Natural killer cell (primary cell): Measurements from ENCODE around the gene PERM1. TPM values are rescaled to one million over a fixed set of nuclear protein-coding genes. Genes with fewer than 3 reads are reported as not detected.
"Not testable (repeated sequence)": the region's sequence is repeated elsewhere in the genome, so short reads cannot be mapped to it uniquely, and the experiment has no call there.

Experiments
- ATAC-seq, 3 donors: fragments of 150-1000 bp in 2 of 3; fragments of 200-7000 bp in 1 of 3; cut with Tn5 transposase; 1 replicate in 1 of 3; 2 replicates in 2 of 3; pipeline ENCODE4 v1.10.0; 2021; ENCODE audit warnings: mild to moderate bottlenecking in 2 of 3, moderate library complexity in 2 of 3
- DNase-seq, 2 donors: peaks; one replicate each; pipeline versions ENCODE4 v3.0.0 to v3.0.0-alpha.2; 2013 to 2021; ENCODE audit warnings: mixed read lengths in 1 of 2
- H3K27ac ChIP-seq: one replicate; pipeline ENCODE4 v1.5.1; 2013; ENCODE audit warnings: mild to moderate bottlenecking, low read length
- H3K27me3 ChIP-seq: one replicate; pipeline ENCODE4 v1.6.1; 2013; ENCODE audit warnings: low read length; ENCODE audit not compliant: control insufficient read depth, insufficient read depth
- H3K36me3 ChIP-seq: one replicate; pipeline ENCODE4 v1.6.1; 2013; ENCODE audit warnings: low read length; ENCODE audit not compliant: control insufficient read depth, insufficient read depth
- H3K4me1 ChIP-seq: one replicate; pipeline ENCODE4 v1.6.1; 2013; ENCODE audit warnings: low read length; ENCODE audit not compliant: control insufficient read depth, insufficient read depth
- H3K4me3 ChIP-seq: one replicate; pipeline ENCODE4 v1.5.1; 2013; ENCODE audit warnings: low read length
- H3K9me3 ChIP-seq: one replicate; pipeline ENCODE4 v1.6.1; 2013; ENCODE audit warnings: low read length; ENCODE audit not compliant: control insufficient read depth, insufficient read depth
- H3K27ac Mint-ChIP-seq, 2 donors: one replicate each; pipeline ENCODE4 v1.8.0; 2022; ENCODE audit warnings: mild to moderate bottlenecking in 2 of 2, mixed read lengths in 2 of 2, moderate library complexity in 1 of 2
- H3K27me3 Mint-ChIP-seq, 2 donors: one replicate each; pipeline ENCODE4 v1.8.0; 2022; ENCODE audit warnings: low read depth in 2 of 2, mixed read lengths in 2 of 2
- H3K36me3 Mint-ChIP-seq: one replicate; pipeline ENCODE4 v1.8.0; 2022; ENCODE audit warnings: mixed read lengths
- H3K4me1 Mint-ChIP-seq, 2 donors: one replicate each; pipeline ENCODE4 v1.8.0; 2022; ENCODE audit warnings: mixed read lengths in 2 of 2
- H3K4me3 Mint-ChIP-seq: one replicate; pipeline ENCODE4 v1.8.0; 2022; ENCODE audit warnings: mild to moderate bottlenecking, moderate library complexity, mixed read lengths
- H3K9me3 Mint-ChIP-seq, 2 donors: one replicate each; pipeline ENCODE4 v1.8.0; 2022; ENCODE audit warnings: mixed read lengths in 2 of 2
- CTCF ChIP-seq: fragments of 200-600 bp; IDR thresholded peaks from one replicate; pipeline ENCODE4 v1.8.0; 2022; ENCODE audit warnings: antibody characterized with exemption
- WGBS: methylation state at CpG from one replicate; pipeline ENCODE4 v1.1.7; 2013; ENCODE audit warnings: missing lambda C conversion rate; ENCODE audit not compliant: insufficient coverage; 5-methylcytosine and 5-hydroxymethylcytosine counted together
- intact Hi-C: fragments of 100-400 bp; cut with micrococcal nuclease; formaldehyde crosslinking; loops from one replicate; pipeline ENCODE4 v1.14.2; 2022
- total RNA-seq, 4 donors: library from RNA; stranded (reverse); fragments of 120-200 nt in 1 of 4; gene quantifications; one replicate each; pipeline versions ENCODE4 v1.2.3 to v1.2.4, GENCODE V29; 2013 to 2022

Gene PERM1
- total RNA-seq, 3 donors from 2014 or later (not counting 1 experiment from before 2014, with no cell fraction given), result not detected

- H3K9me3 ChIP-seq, result no peaks in the 10 kb centered on the region
- H3K27me3 ChIP-seq, result no peaks in the 10 kb centered on the region
- H3K4me1 ChIP-seq, result peaks cover 41% of the 10 kb centered on the region
- Mint-ChIP-seq H3K9me3 (no peaks in the 10 kb centered on the region), H3K36me3 (no peaks in the 10 kb centered on the region), H3K4me1 (peaks cover 18 to 19% of the 10 kb centered on the region in 2 donors), H3K27ac (peak overlapping the region; percentile 98 to 99), H3K27me3 (no peaks in the 10 kb centered on the region), H3K4me3 (peak overlapping the region; percentile 96)
- H3K27ac ChIP-seq, result no peak overlapping the region
- no peak for ATAC-seq
- WGBS, result 84% methylated on average over 20 of the region's 20 CpGs
- no peak for TF ChIP-seq CTCF
- intact Hi-C loops, result no loop called here
- H3K4me3 ChIP-seq, result no peak overlapping the region
- DNase-seq, result peak in 1 of 2 donors; percentile 39
- H3K36me3 ChIP-seq, result no peaks in the 10 kb centered on the region
These were observed 33.1 kb upstream of the PERM1 start for GRCh38 chr1:1014799-1015681.

GRCh38 chr1:1013922-1014648, 32.2 kb upstream of the PERM1 start:
- Mint-ChIP-seq H3K27ac (peak overlapping the region; percentile 98 to 99), H3K36me3 (no peaks in the 10 kb centered on the region), H3K4me3 (peak overlapping the region; percentile 96), H3K9me3 (no peaks in the 10 kb centered on the region), H3K4me1 (peaks cover 21 to 22% of the 10 kb centered on the region in 2 donors), H3K27me3 (no peaks in the 10 kb centered on the region)
- Histone ChIP-seq H3K9me3 (no peaks in the 10 kb centered on the region), H3K27me3 (no peaks in the 10 kb centered on the region), H3K4me3 (peak overlapping the region; percentile 98), H3K4me1 (peaks cover 49% of the 10 kb centered on the region), H3K27ac (peak overlapping the region; percentile 93), H3K36me3 (no peaks in the 10 kb centered on the region)
- ATAC-seq (peak in 1 of 3 donors; percentile 16), DNase-seq (peak in 1 of 2 donors; percentile 62)
- intact Hi-C loops, result no loop called here
- TF ChIP-seq CTCF, result no peak
- WGBS, result 77% methylated on average over 41 of the region's 41 CpGs

GRCh38 chr1:1013105-1013921, 31.4 kb upstream of the PERM1 start, which contains the start of gene ISG15:
Gene ISG15, plus strand, starts transcription at chr1:1013497. Its CDS starts 77 bp downstream, at chr1:1013574.
- peak; percentile 90 to 94 (median 92) for ATAC-seq
- H3K36me3 ChIP-seq, result no peaks in the 10 kb centered on the region
- no peaks in the 10 kb centered on the region for H3K9me3 Mint-ChIP-seq
- peak; percentile 80 to 95 for DNase-seq
- no peaks in the 10 kb centered on the region for H3K9me3 ChIP-seq
- no peaks in the 10 kb centered on the region for H3K36me3 Mint-ChIP-seq
- H3K27me3 ChIP-seq, result no peaks in the 10 kb centered on the region
- no peak for TF ChIP-seq CTCF
- H3K4me1 Mint-ChIP-seq, result peaks cover 24 to 25% of the 10 kb centered on the region in 2 donors
- intact Hi-C loops, result no loop called here
- H3K27ac ChIP-seq, result peak within 1 kb of the TSS; percentile 93
- H3K4me3 Mint-ChIP-seq, result peak within 1 kb of the TSS; percentile 96
- WGBS, result 4% methylated on average over 30 of the region's 30 CpGs
- peak within 1 kb of the TSS; percentile 98 to 99 for H3K27ac Mint-ChIP-seq
- H3K4me3 ChIP-seq, result peak within 1 kb of the TSS; percentile 98
- H3K4me1 ChIP-seq, result peaks cover 47% of the 10 kb centered on the region
- H3K27me3 Mint-ChIP-seq, result no peaks in the 10 kb centered on the region

- Histone ChIP-seq H3K4me3 (peak overlapping the region; percentile 98), H3K27ac (peak overlapping the region; percentile 93), H3K4me1 (peaks cover 47% of the 10 kb centered on the region)
- ATAC-seq, result peak in 2 of 3 donors; percentile 1 to 13
- H3K36me3 Mint-ChIP-seq, DNase-seq, H3K27me3 Mint-ChIP-seq, intact Hi-C loops, H3K9me3 Mint-ChIP-seq, H3K36me3 ChIP-seq, H3K9me3 ChIP-seq, H3K27me3 ChIP-seq: not testable (repeated sequence)
- peaks cover 24 to 25% of the 10 kb centered on the region in 2 donors for H3K4me1 Mint-ChIP-seq
- 51% methylated on average over 8 of the region's 13 CpGs for WGBS
- H3K27ac Mint-ChIP-seq, result peak overlapping the region; percentile 98 to 99
- peak overlapping the region; percentile 96 for H3K4me3 Mint-ChIP-seq
These were observed 30.8 kb upstream of the PERM1 start for GRCh38 chr1:1012736-1013104.
